NB4 (cell line): ENCODE data around the gene EVC.

Source experiments
- CTCF ChIP-seq: IDR thresholded peaks from one replicate; pipeline ENCODE4 v1.5.1; 2012; ENCODE audit warnings: low read depth, low read length
- POLR2A ChIP-seq: IDR thresholded peaks from 2 replicates; pipeline ENCODE4 v1.6.1; 2011; ENCODE audit warnings: mild to moderate bottlenecking; ENCODE audit not compliant: insufficient read length; ENCODE audit errors: extremely low read depth

DNA sequence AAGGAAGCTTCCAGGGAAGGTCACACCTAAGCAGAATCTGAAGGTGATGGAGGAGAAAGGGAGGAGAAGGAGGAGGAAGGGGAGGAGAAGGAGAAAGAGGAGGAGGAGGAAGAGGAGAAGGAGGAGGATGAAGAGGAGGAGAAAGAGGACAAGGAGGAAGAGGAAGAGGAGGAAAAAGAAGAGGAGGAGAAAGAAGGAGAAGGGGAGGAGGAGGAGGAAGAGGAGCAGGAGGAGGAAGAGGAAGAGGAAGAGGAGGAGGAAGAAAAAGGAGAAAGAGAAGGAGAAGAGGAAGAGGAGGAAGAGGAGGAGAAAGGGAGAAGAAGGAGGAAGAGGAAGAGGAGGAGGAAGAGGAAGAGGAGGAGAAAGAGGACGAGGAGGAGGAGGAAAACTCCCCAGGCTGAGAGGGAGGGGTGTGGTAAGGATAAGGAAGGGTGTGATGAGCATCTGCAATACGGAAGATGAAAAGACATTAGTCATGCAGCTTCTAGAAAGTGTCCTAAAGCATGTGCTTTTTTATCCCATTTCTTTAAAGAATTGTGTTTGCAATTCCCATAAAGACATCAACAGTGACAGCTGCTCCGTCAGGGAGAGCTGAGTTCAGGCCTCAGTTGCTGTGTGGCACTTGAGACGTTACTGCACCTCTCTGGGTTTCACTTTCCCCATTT, 140.8 kb downstream of the EVC start:
- TF ChIP-seq CTCF, result no peak
- TF ChIP-seq POLR2A, result no peak
